ENCODE results near the gene PCDHGB4. TPM values are rescaled to one million over a fixed set of nuclear protein-coding genes. Genes with fewer than 3 reads are reported as not detected.
"Not testable (repeated sequence)": the region's sequence is repeated elsewhere in the genome, so short reads cannot be mapped to it uniquely, and the experiment has no call there.

PCDHGB4 gene
- total RNA-seq, 4 donors from 2014 or later = 8.2 to 17.1 (median 14.9) TPM

- DNase-seq = peak in 1 of 2 donors; percentile 38
- H3K36me3 ChIP-seq; H3K27me3 ChIP-seq; H3K4me1 ChIP-seq; H3K27ac ChIP-seq; intact Hi-C loops (cut with DNase I; ENCODE audit: low total_unique reads): not testable (repeated sequence)
- peak within 1 kb of the TSS in 1 of 2 donors; percentile 25 for H3K4me3 ChIP-seq
- H3K9me3 ChIP-seq = peaks cover 0 to 99% of the 10 kb centered on the region in 2 donors
- peak; percentile 13 to 40 (median 28) for TF ChIP-seq CTCF (IDR thresholded peaks at IDR 0.05)
Observed at GRCh38 chr5:141407790-141408505, 20.4 kb downstream of the PCDHGB4 start, which contains the start of gene PCDHGB6. Gene PCDHGB6 (plus strand): TSS chr5:141408021. CDS start chr5:141408203, 182 bp downstream.

- intact Hi-C loops (cut with DNase I; ENCODE audit: low total_unique reads) = no loop called here
- Histone ChIP-seq H3K4me1 (no peaks in the 10 kb centered on the region), H3K27me3 (no peaks in the 10 kb centered on the region), H3K36me3 (no peaks in the 10 kb centered on the region), H3K4me3 (peak overlapping the region in 1 of 2 donors; percentile 2), H3K27ac (no peak overlapping the region), H3K9me3 (peaks cover 6 to 99% of the 10 kb centered on the region in 2 donors)
- no peak for DNase-seq
- no peak for TF ChIP-seq POLR2A (IDR thresholded peaks at IDR 0.05)
- TF ChIP-seq CTCF (IDR thresholded peaks at IDR 0.05) = no peak
Observed at GRCh38 chr5:141409598-141410306, 22.3 kb downstream of the PCDHGB4 start.

- no peaks in the 10 kb centered on the region for H3K4me1 ChIP-seq
- DNase-seq = no peak
- intact Hi-C loops (cut with DNase I; ENCODE audit: low total_unique reads) = no loop called here
- TF ChIP-seq CTCF (IDR thresholded peaks at IDR 0.05) (no peak), POLR2A (IDR thresholded peaks at IDR 0.05) (no peak)
- no peak overlapping the region for H3K4me3 ChIP-seq
- H3K27ac ChIP-seq = no peak overlapping the region
- H3K36me3 ChIP-seq = no peaks in the 10 kb centered on the region
- peaks cover 6 to 97% of the 10 kb centered on the region in 2 donors for H3K9me3 ChIP-seq
- H3K27me3 ChIP-seq = no peaks in the 10 kb centered on the region
Observed at GRCh38 chr5:141411575-141411974, 24.1 kb downstream of the PCDHGB4 start.

- Histone ChIP-seq H3K27ac (no peak within 1 kb of the TSS), H3K4me1 (no peaks in the 10 kb centered on the region), H3K36me3 (no peaks in the 10 kb centered on the region), H3K27me3 (no peaks in the 10 kb centered on the region), H3K9me3 (peaks cover 6 to 97% of the 10 kb centered on the region in 2 donors), H3K4me3 (no peak within 1 kb of the TSS)
- intact Hi-C loops (cut with DNase I; ENCODE audit: low total_unique reads) = no loop called here
- DNase-seq = no peak
- TF ChIP-seq CTCF (IDR thresholded peaks at IDR 0.05) (peak in 1 of 4 experiments; percentile 4), POLR2A (IDR thresholded peaks at IDR 0.05) (no peak)
Observed at GRCh38 chr5:141412854-141413539, 25.5 kb downstream of the PCDHGB4 start, which contains the start of gene PCDHGA10. Gene PCDHGA10 (plus strand): TSS chr5:141412987. CDS start chr5:141413176, 189 bp downstream.

Data from uterus (tissue), 4 donors.